Kidney capillary endothelial cell (primary cell): Measurements from ENCODE around the gene FAM120AOS.
"Not testable (repeated sequence)": the region's sequence is repeated elsewhere in the genome, so short reads cannot be mapped to it uniquely, and the experiment has no call there.

Experiments
- DNase-seq: peaks from one replicate; pipeline ENCODE4 v3.0.0-alpha.2; 2018; ENCODE audit warnings: low spot score

Gene FAM120AOS

DNA sequence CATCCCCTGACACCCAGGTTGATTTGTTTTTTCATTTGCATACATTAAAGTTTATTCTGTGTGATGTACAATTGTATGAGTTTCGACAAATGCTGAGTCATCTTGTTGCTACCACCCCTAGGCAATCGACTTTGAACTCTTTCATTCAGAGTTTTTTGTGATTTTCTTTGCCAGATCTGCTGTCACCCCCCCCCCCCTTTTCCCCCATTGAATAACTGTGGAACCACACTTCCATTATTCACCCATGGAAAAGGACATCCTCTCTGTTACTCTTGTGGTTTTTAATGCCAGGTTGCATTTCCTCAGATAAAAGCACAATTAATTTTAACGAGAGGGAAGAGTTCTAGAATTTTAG is 13.7 kb upstream of the FAM120AOS start:
- DNase-seq, result no peak

DNA sequence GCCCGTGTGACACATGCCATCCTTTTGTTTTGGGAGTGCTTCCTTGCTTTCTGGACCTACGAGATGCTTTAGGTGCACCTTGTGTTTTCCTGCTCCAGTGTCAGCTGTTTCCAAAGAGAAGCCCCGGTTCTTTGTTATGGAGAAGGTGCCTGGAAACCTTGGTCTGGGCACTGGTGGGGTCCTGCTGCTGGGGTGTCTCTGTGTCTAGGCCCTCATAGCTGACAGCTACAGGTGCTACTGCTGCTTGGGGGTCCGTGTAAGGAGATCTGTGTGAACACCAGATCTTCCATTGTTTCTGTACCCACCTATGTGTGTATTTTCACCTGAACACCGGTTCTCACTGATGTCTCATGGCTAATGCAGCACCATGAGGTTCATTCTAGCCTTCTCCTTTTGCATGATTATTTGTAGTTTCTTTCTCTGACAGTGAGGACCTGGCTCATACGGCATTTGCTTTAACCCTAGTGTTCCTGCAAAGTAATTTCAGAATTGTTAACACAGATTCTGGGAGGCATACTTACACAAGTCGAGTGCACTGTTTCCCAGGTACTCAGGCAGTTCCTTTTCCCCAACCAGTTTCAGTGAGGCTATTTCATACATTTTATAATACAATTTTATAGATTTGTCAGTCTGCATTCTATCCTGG is 13.2 kb upstream of the FAM120AOS start:
- no peak for DNase-seq

- no peak for DNase-seq
Measured at GRCh38 chr9:93465855-93466254, 12.5 kb upstream of the FAM120AOS start.

- no peak for DNase-seq
Measured at GRCh38 chr9:93464876-93465275, 11.5 kb upstream of the FAM120AOS start.

- no peak for DNase-seq
Measured at GRCh38 chr9:93464395-93464794, 11.0 kb upstream of the FAM120AOS start.

GRCh38 chr9:93463638-93464248 is 10.4 kb upstream of the FAM120AOS start:
- DNase-seq, result no peak

GRCh38 chr9:93461821-93462220 is 8.4 kb upstream of the FAM120AOS start:
- DNase-seq, result no peak

DNA sequence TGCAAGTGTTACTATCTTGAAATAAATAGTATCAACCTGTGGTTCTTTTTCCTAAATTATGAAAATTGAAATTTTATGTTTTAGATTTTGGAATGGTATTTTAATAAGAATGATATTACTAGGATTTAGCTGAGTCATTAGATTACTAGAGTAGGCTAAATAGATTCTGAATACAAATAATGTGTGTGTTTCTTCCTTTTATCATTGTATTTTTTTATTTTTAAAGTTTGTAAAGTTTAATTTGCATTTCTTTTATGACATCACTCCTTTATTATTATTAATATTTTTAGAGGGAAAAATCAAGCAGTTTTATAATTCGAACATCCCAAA is 8.0 kb upstream of the FAM120AOS start:
- no peak for DNase-seq

GRCh38 chr9:93460689-93461413 is 7.5 kb upstream of the FAM120AOS start:
- no peak for DNase-seq

DNA sequence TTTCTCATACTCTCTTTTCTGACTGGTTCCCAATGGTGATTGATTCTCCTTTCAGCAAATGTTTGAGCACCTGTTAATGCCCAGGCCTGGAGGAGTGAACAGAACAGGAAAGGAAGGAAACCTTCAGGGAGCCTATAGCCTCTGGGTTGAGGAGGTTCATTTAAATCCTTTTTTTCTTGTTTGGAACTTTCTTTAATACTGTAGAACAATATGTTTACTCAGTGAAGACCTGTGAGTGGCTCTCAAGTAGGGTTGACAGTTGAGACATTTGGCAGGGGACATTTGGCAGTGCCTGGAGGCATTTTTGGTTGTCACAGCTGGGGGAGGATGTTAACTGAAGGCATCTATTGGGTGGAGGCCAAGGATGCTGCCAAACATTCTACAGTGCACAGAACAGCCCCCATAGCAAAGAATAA is 6.1 kb upstream of the FAM120AOS start:
- no peak for DNase-seq

DNA sequence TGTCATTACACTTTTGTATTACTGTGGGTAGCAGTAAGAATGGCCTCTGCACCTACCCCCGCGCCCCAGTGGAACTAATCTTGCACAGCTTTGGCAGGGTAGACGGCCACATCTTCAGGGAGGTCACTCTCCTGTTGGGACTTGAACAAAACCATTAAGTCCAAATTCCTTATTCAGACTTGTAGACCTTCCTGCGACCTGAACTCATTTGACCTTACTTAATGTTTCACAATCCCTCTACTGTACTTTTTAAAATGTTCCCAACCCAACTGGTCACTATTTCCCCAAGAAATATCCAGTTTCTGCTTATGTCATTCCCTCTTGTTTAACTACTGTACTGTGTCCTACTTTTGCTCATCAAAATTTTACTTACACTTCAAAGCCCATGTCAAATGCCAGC is 5.3 kb upstream of the FAM120AOS start:
- DNase-seq, result no peak

- DNase-seq, result no peak
Measured at GRCh38 chr9:93457006-93457405, 3.6 kb upstream of the FAM120AOS start.

DNA sequence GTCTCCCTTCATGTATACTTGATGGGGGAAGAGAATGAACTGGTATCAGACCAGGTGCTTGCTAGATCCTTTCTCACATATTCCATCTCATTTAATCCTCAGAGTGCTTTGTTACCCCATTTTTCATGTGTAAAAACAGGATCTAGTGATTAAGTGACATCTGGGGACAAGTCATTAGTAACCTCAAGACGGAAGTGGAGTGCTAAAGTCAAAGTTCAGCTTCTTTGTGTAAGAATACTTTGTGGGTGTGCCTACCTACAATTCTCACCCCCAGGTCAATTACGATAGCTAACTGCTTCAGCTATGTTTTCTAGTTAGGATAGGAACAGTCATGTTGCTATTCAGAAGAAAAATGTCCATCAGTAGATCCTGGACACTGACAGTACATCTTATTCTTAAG is 3.1 kb upstream of the FAM120AOS start:
- no peak for DNase-seq

DNA sequence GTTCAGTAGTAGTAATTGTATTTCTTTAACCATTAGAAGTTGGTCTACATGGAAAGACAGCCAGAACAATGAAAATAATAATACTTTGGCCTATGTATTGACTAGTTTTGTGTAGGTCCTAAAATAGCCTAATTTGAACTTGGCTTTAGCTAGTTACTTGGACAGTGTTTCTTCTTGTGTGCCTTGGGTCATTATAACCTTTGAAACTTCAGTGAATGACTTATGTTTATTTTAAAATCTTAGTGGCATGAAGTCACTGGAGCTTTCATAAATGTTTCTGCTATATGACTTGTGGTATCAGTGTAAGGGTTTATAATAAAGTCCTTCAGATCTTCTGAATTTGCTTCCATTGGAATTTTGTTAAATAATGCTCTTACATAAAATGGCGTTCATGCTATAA is 2.6 kb upstream of the FAM120AOS start:
- DNase-seq, result no peak

DNA sequence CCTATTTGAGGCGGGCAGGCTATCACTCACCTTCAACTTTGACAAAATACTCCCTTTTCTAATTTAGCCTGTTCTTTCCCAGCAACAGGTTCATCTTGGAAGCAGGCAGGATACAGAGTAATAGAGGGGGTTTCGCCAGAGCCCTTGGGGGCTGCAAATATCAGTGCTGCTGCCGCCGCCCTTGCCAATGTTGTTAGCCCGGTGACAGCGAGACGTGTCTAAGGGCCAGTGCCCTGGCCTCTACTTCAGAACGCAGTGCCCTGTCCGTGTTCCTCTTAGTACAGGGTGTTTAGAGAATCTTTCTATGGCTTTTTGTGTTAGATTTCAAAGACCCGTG is 703 bp downstream of the FAM120AOS start:
- DNase-seq, result peak; percentile 24

DNA sequence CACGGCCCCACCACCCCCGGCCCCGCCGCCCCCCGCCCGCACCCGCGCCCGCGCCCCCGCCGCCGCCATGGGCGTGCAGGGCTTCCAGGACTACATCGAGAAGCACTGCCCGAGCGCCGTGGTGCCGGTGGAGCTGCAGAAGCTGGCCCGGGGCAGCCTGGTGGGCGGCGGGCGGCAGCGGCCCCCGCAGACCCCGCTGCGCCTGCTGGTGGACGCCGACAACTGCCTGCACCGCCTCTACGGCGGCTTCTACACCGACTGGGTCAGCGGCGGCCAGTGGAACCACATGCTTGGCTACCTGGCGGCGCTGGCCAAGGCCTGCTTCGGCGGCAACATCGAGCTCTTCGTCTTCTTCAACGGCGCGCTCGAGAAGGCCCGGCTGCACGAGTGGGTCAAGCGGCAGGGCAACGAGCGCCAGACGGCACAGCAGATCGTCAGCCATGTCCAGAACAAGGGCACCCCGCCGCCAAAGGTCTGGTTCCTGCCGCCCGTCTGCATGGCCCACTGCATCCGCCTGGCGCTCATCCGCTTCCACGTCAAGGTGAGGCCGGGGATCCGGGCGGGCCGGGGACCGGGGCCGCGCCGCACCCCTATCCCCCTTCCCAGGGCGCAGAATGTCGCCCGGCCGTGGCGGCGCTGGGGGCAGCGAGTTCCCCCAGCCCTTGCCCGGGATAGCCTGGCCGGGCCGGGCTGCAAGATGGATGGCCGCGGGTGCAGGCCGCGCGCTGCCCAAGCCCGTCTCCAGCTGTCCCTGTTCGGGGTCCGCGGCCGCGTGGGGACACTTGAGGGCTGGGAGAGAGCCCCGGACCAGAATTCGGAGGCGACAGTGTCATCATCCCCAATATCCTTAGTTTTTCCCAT is 1.3 kb downstream of the FAM120AOS start:
- peak; percentile 36 for DNase-seq

- DNase-seq, result peak; percentile 59
Measured at GRCh38 chr9:93450945-93451815, 2.2 kb downstream of the FAM120AOS start, which contains the start of gene FAM120A. FAM120A (plus strand) TSS chr9:93451685; CDS start chr9:93451916, 231 bp downstream.

- no peak for DNase-seq
Measured at GRCh38 chr9:93447655-93448054, 5.7 kb downstream of the FAM120AOS start.

- no peak for DNase-seq
Measured at GRCh38 chr9:93446073-93446472, 7.3 kb downstream of the FAM120AOS start.

DNA sequence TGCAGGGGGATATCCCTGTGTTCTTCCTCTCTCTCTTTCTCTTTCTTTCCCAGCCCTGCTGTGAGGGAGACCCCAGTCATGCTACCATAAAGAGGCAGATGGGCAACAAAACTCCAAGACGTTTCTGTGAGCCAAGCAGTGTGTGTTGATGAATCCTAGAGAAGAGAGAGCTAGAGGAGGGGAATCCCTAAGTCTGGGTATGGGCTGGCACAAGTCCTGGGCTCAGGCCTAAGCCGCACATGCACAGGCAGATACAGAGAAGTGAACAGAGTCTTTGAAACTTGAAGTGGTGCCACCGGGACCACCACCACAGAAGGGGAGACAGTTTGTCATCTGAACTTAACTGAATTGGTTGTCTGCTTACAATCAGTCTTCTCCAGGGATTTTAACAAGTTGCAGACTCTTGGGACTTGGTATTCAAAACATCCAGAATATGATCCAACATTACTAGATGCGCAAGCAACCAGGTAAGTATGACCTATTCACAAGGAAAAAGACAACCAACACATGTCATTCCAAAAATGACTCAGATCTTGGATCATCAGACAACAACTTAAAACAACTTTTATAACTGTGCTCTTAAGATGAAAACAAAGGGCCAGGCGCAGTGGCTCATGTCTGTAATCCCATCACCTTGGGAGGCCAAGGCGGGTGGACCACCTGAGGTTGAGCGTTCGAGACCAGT is 12.3 kb downstream of the FAM120AOS start:
- no peak for DNase-seq

DNA sequence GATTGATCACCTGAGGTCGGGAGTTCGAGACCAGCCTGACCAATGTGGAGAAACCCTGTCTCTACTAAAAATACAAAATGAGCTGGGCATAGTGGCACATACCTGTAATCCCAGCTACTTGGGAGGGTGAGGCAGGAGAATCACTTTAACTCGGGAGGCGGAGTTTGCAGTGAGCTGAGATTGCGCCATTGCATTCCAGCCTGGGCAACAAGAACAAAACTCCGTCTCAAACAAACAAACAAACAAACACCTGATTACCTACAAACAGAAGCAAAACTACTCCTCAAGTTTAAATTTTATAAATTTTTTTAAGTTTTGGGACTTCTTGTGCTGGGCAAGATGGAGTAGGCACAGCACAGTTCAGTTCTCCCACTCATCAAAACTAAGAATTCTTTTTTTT is 14.1 kb downstream of the FAM120AOS start:
- not testable (repeated sequence) for DNase-seq
